Neural progenitor cell (in vitro differentiated cells): Measurements from ENCODE around the gene MBOAT1. TPM values are rescaled to one million over a fixed set of nuclear protein-coding genes. Genes with fewer than 3 reads are reported as not detected.

Experiments
- DNase-seq: peaks from one replicate; pipeline ENCODE4 v3.0.0-alpha.2; 2016; ENCODE audit warnings: low spot score
- H2AFZ ChIP-seq: fragments of 200-600 bp; sonication (generic); replicated peaks from 2 replicates; pipeline ENCODE4 v1.6.1; 2016; ENCODE audit warnings: antibody characterized with exemption
- H3F3A ChIP-seq: fragments of 200-600 bp; sonication (generic); 2 replicates; pipeline ENCODE4 v1.6.1; 2016; ENCODE audit warnings: antibody characterized with exemption, low read depth
- H3K27ac ChIP-seq: fragments of 200-600 bp; sonication (generic); 2 replicates; pipeline ENCODE4 v1.5.1; 2016; ENCODE audit warnings: mild to moderate bottlenecking
- H3K27me3 ChIP-seq: fragments of 200-600 bp; sonication (generic); 2 replicates; pipeline ENCODE4 v1.6.1; 2016; ENCODE audit warnings: mild to moderate bottlenecking, moderate library complexity
- H3K36me3 ChIP-seq: fragments of 200-600 bp; sonication (generic); 2 replicates; pipeline ENCODE4 v1.5.1; 2016
- H3K4me1 ChIP-seq: fragments of 200-600 bp; sonication (generic); 2 replicates; pipeline ENCODE4 v1.6.1; 2016; ENCODE audit warnings: mixed run types
- H3K4me2 ChIP-seq: fragments of 200-600 bp; sonication (generic); 2 replicates; pipeline ENCODE4 v1.6.1; 2016
- H3K4me3 ChIP-seq: fragments of 200-600 bp; sonication (generic); 2 replicates; pipeline ENCODE4 v1.5.1; 2016
- H3K79me2 ChIP-seq: fragments of 200-600 bp; sonication (generic); 2 replicates; pipeline ENCODE4 v1.6.1; 2016; ENCODE audit warnings: low read depth
- H3K9ac ChIP-seq: fragments of 200-600 bp; sonication (generic); 2 replicates; pipeline ENCODE4 v1.6.1; 2016
- H3K9me3 ChIP-seq: fragments of 200-600 bp; sonication (generic); 2 replicates; pipeline ENCODE4 v1.5.1; 2016; ENCODE audit warnings: low read depth
- H4K20me1 ChIP-seq: fragments of 200-600 bp; sonication (generic); 2 replicates; pipeline ENCODE4 v1.6.1; 2016; ENCODE audit warnings: low read depth
- H3K27ac Mint-ChIP-seq: 3 replicates; pipeline ENCODE4 v1.8.0; 2021; ENCODE audit warnings: mixed read lengths
- H3K27me3 Mint-ChIP-seq: 2 replicates; pipeline ENCODE4 v1.8.0; 2022; ENCODE audit warnings: low read depth, mild to moderate bottlenecking, inconsistent platforms, moderate library complexity, mixed read lengths; ENCODE audit not compliant: insufficient read depth
- H3K36me3 Mint-ChIP-seq: 3 replicates; pipeline ENCODE4 v1.8.0; 2021; ENCODE audit warnings: mixed read lengths
- H3K4me1 Mint-ChIP-seq: 3 replicates; pipeline ENCODE4 v1.8.0; 2021; ENCODE audit warnings: mixed read lengths
- H3K4me3 Mint-ChIP-seq: 3 replicates; pipeline ENCODE4 v1.8.0; 2021; ENCODE audit warnings: mild to moderate bottlenecking, moderate library complexity, mixed read lengths
- H3K9me3 Mint-ChIP-seq: 3 replicates; pipeline ENCODE4 v1.8.0; 2020; ENCODE audit warnings: mixed read lengths
- CTCF ChIP-seq: fragments of 200-600 bp; sonication (generic); IDR thresholded peaks from 2 replicates; pipeline ENCODE4 v1.5.1; 2017; ENCODE audit warnings: antibody characterized with exemption, mild to moderate bottlenecking
- EZH2 ChIP-seq: fragments of 200-600 bp; sonication (generic); IDR thresholded peaks from 2 replicates; pipeline ENCODE4 v1.6.1; 2017; ENCODE audit warnings: antibody characterized with exemption, mild to moderate bottlenecking, moderate library complexity
- EZH2phosphoT487 ChIP-seq: fragments of 200-600 bp; sonication (generic); IDR thresholded peaks from 2 replicates; pipeline ENCODE4 v1.6.1; 2017; ENCODE audit warnings: antibody characterized with exemption
- total RNA-seq: library from RNA; depleted of rRNA; stranded (reverse); fragments of >200 nt; gene quantifications from 2 replicates; pipeline ENCODE4 v1.2.3, GENCODE V29; 2015; ENCODE audit warnings: low replicate concordance

The MBOAT1 gene
- total RNA-seq, 1 donor from 2014 or later, result 0.45 TPM

- Mint-ChIP-seq H3K27me3 (peaks cover 2% of the 10 kb centered on the region), H3K4me1 (peaks cover 9% of the 10 kb centered on the region), H3K9me3 (no peaks in the 10 kb centered on the region), H3K36me3 (no peaks in the 10 kb centered on the region), H3K27ac (no peak overlapping the region), H3K4me3 (no peak overlapping the region)
- Histone ChIP-seq H3K4me2 (no peak overlapping the region), H3K9me3 (no peaks in the 10 kb centered on the region), H3K79me2 (no peaks in the 10 kb centered on the region), H3F3A (no peaks in the 10 kb centered on the region), H3K36me3 (no peaks in the 10 kb centered on the region), H3K4me3 (no peak overlapping the region), H2AFZ (no peak overlapping the region), H3K4me1 (peaks cover 2% of the 10 kb centered on the region), H4K20me1 (no peaks in the 10 kb centered on the region), H3K27me3 (no peaks in the 10 kb centered on the region), H3K27ac (no peak overlapping the region), H3K9ac (no peak overlapping the region)
- no peak for DNase-seq
- TF ChIP-seq EZH2phosphoT487 (no peak), CTCF (no peak), EZH2 (no peak)
These were observed 76.5 kb downstream of the MBOAT1 start for GRCh38 chr6:20135677-20136268.

- Mint-ChIP-seq H3K36me3 (no peaks in the 10 kb centered on the region), H3K27ac (no peak overlapping the region), H3K27me3 (peaks cover 2% of the 10 kb centered on the region), H3K4me3 (no peak overlapping the region), H3K9me3 (no peaks in the 10 kb centered on the region), H3K4me1 (peaks cover 9% of the 10 kb centered on the region)
- no peak overlapping the region for H3K9ac ChIP-seq
- H3K79me2 ChIP-seq, result no peaks in the 10 kb centered on the region
- H2AFZ ChIP-seq, result no peak overlapping the region
- no peaks in the 10 kb centered on the region for H3F3A ChIP-seq
- H4K20me1 ChIP-seq, result no peaks in the 10 kb centered on the region
- no peak overlapping the region for H3K4me2 ChIP-seq
- H3K9me3 ChIP-seq, result no peaks in the 10 kb centered on the region
- H3K27ac ChIP-seq, result no peak overlapping the region
- no peaks in the 10 kb centered on the region for H3K27me3 ChIP-seq
- H3K4me3 ChIP-seq, result no peak overlapping the region
- no peaks in the 10 kb centered on the region for H3K36me3 ChIP-seq
- H3K4me1 ChIP-seq, result peaks cover 2% of the 10 kb centered on the region
- no peak for DNase-seq
- TF ChIP-seq CTCF (no peak), EZH2 (no peak), EZH2phosphoT487 (no peak)
These were observed 77.7 kb downstream of the MBOAT1 start for GRCh38 chr6:20134613-20135012.

GRCh38 chr6:20129290-20130088 lies 82.8 kb downstream of the MBOAT1 start:
- H3K4me1 Mint-ChIP-seq, result peaks cover 4% of the 10 kb centered on the region
- no peak for DNase-seq
- Histone ChIP-seq H3K27me3 (no peaks in the 10 kb centered on the region), H3K79me2 (no peaks in the 10 kb centered on the region), H3K9ac (peak overlapping the region; percentile 14), H3K4me1 (peaks cover 4% of the 10 kb centered on the region), H4K20me1 (no peaks in the 10 kb centered on the region), H3F3A (no peaks in the 10 kb centered on the region), H3K9me3 (no peaks in the 10 kb centered on the region), H3K36me3 (no peaks in the 10 kb centered on the region), H2AFZ (no peak overlapping the region), H3K4me3 (no peak overlapping the region), H3K4me2 (no peak overlapping the region), H3K27ac (no peak overlapping the region)
- no peaks in the 10 kb centered on the region for H3K36me3 Mint-ChIP-seq
- no peaks in the 10 kb centered on the region for H3K9me3 Mint-ChIP-seq
- H3K27me3 Mint-ChIP-seq, result peaks cover 2% of the 10 kb centered on the region
- no peak overlapping the region for H3K27ac Mint-ChIP-seq
- TF ChIP-seq EZH2phosphoT487 (no peak), CTCF (no peak), EZH2 (no peak)
- no peak overlapping the region for H3K4me3 Mint-ChIP-seq
